ENCODE results near the gene CCDC82.

The CCDC82 gene

GRCh38 chr11:96400697-96401096 lies 11.0 kb upstream of the CCDC82 start:
- TF ChIP-seq CTCF (conservative IDR thresholded peaks at IDR 0.05; ENCODE audit: control insufficient read depth, insufficient read depth, low read depth, low read length), result no peak
- no peak overlapping the region for H3K4me3 ChIP-seq (ENCODE audit: control insufficient read depth, low read depth, low read length)
- DNase-seq (ENCODE audit: low read depth), result no peak

GRCh38 chr11:96397863-96398262 lies 8.2 kb upstream of the CCDC82 start:
- H3K4me3 ChIP-seq (ENCODE audit: control insufficient read depth, low read depth, low read length), result no peak overlapping the region
- no peak for TF ChIP-seq CTCF (conservative IDR thresholded peaks at IDR 0.05; ENCODE audit: control insufficient read depth, insufficient read depth, low read depth, low read length)
- no peak for DNase-seq (ENCODE audit: low read depth)

GRCh38 chr11:96396637-96397036 lies 6.9 kb upstream of the CCDC82 start:
- no peak for TF ChIP-seq CTCF (conservative IDR thresholded peaks at IDR 0.05; ENCODE audit: control insufficient read depth, insufficient read depth, low read depth, low read length)
- no peak for DNase-seq (ENCODE audit: low read depth)
- H3K4me3 ChIP-seq (ENCODE audit: control insufficient read depth, low read depth, low read length), result no peak overlapping the region

DNA sequence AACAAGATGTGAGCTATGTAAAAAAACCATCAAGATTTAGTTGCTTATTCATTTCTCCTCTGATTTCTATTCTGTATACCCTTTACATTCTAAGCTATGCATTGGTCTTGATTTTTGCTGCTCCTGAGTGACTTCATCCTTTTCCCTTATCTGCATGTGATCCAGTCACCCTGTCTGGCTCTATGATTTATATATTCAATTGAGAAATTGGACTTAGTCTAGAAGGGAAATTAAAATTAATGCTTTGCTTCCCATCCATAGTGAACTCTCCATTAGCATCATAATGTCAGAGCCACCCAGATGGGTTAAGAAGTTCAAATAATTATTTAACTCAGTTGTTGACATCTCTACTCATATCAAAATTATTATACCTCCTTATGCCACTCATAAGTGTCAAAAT lies 5.1 kb upstream of the CCDC82 start:
- TF ChIP-seq CTCF (conservative IDR thresholded peaks at IDR 0.05; ENCODE audit: control insufficient read depth, insufficient read depth, low read depth, low read length), result no peak
- no peak overlapping the region for H3K4me3 ChIP-seq (ENCODE audit: control insufficient read depth, low read depth, low read length)
- no peak for DNase-seq (ENCODE audit: low read depth)

- DNase-seq (ENCODE audit: low read depth), result peak; percentile 66
- TF ChIP-seq CTCF (conservative IDR thresholded peaks at IDR 0.05; ENCODE audit: control insufficient read depth, insufficient read depth, low read depth, low read length), result peak; percentile 80
- no peak overlapping the region for H3K4me3 ChIP-seq (ENCODE audit: control insufficient read depth, low read depth, low read length)
These were observed 4.1 kb upstream of the CCDC82 start for GRCh38 chr11:96393753-96394348.

- peak; percentile 15 for TF ChIP-seq CTCF (conservative IDR thresholded peaks at IDR 0.05; ENCODE audit: control insufficient read depth, insufficient read depth, low read depth, low read length)
- DNase-seq (ENCODE audit: low read depth), result peak; percentile 11
- H3K4me3 ChIP-seq (ENCODE audit: control insufficient read depth, low read depth, low read length), result no peak overlapping the region
These were observed 2.1 kb upstream of the CCDC82 start for GRCh38 chr11:96391698-96392307.

DNA sequence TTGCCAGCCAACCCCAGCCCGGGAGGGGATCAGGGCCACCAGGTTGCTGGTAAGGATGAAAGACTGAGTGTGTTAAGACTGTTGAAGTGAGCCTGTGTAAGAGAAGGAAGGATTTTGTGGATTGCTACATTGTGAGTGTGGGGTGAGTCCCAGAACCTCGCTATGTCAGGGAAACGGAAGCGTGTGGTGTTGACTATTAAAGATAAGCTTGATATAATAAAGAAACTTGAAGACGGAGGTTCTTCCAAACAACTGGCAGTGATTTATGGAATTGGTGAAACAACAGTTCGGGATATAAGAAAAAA lies 728 bp upstream of the CCDC82 start:
- TF ChIP-seq CTCF (conservative IDR thresholded peaks at IDR 0.05; ENCODE audit: control insufficient read depth, insufficient read depth, low read depth, low read length), result no peak
- peak; percentile 35 for DNase-seq (ENCODE audit: low read depth)
- peak overlapping the region; percentile 90 for H3K4me3 ChIP-seq (ENCODE audit: control insufficient read depth, low read depth, low read length)
